Endometrial microvascular endothelial cells (primary cell): Measurements from ENCODE around the gene E2F4. TPM values are rescaled to one million over a fixed set of nuclear protein-coding genes. Genes with fewer than 3 reads are reported as not detected.

Experiments
- in situ Hi-C: cut with HindIII; loops from 2 replicates; pipeline ENCODE4 v1.10.0; 2017; ENCODE audit warnings: low sequenced_read_pairs, low pct_unique_long_range_greater_than_20kb; ENCODE audit errors: inconsistent ontology term
- total RNA-seq: library from RNA; depleted of rRNA; stranded (reverse); fragments of >200 nt; gene quantifications from one replicate; pipeline ENCODE4 v1.2.3, GENCODE V29; 2015; ENCODE audit errors: inconsistent ontology term

The E2F4 gene
- total RNA-seq, 1 donor from 2014 or later, result 163 TPM

DNA sequence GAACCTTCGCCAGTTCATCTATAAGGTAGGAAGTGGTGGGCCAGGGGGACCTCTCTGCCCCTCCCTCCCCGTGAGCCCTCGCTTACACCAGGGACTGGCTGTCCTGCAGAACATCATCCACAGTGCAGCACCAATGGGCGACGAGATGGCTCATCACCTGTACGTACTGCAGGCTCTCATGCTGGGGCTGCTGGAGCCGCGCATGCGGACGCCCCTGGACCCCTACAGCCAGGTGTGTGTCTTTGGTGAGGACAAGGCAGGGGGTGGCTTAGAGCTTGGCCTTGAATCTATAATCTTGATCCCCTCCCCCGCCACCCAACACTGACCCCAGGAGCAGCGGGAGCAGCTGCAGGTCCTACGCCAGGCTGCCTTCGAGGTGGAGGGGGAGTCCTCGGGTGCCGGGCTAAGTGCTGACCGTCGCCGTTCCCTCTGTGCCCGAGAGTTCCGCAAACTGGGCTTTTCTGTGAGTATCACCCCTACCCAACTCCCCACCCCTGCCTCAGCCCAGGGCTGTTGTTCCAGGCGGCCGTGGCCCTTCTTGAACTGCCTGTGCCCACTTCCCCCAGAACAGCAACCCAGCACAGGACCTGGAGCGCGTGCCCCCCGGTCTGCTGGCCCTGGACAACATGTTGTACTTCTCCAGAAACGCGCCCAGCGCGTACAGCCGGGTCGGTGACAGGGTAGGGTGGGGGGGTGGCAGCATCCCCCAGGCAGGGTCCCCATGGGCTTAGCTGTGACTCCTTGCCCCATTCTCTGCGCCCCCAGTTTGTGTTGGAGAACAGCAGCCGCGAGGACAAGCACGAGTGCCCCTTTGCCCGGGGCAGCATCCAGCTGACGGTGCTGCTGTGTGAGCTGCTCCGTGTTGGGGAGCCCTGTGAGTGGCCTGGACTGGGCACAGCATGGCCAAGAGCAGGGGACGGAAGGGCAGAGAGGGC lies 9.7 kb downstream of the E2F4 start:
- in situ Hi-C loops, result no loop called here

DNA sequence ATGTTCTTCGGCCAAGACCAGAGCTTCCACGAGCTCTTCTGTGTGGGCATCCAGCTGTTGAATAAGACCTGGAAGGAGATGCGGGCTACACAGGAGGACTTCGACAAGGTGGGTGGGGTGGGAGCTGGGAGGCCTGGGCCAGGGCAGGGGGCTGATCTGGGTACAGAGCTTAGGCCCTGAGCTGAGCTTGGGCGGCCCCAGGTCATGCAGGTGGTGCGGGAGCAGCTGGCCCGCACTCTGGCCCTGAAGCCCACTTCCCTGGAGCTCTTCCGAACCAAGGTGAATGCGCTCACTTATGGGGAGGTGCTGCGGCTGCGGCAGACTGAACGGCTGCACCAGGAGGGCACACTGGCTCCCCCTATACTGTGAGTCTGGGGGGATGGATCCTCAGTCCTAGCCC lies 10.5 kb downstream of the E2F4 start:
- in situ Hi-C loops, result no loop called here

DNA sequence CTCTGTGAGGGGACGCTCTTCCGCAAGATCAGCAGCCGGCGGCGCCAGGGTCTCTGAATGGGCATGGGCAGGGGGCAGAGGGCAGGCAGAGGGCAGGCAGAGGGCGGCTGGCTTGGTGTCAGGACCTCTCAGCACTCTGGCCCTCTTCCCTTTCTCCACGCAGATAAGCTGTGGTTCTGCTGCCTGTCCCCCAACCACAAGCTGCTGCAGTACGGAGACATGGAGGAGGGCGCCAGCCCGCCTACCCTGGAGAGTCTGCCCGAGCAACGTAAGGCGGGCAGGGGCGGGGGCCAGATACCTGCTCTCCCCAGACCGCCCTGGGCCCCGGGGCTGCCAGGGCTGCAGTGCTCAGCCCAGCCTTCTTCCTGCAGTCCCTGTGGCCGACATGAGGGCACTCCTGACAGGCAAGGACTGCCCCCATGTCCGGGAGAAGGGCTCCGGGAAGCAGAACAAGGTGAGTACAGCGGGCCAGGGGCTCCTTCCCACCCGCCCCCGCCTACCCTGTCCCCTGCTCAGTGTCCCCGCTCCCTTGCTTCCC lies 11.1 kb downstream of the E2F4 start:
- in situ Hi-C loops, result no loop called here

DNA sequence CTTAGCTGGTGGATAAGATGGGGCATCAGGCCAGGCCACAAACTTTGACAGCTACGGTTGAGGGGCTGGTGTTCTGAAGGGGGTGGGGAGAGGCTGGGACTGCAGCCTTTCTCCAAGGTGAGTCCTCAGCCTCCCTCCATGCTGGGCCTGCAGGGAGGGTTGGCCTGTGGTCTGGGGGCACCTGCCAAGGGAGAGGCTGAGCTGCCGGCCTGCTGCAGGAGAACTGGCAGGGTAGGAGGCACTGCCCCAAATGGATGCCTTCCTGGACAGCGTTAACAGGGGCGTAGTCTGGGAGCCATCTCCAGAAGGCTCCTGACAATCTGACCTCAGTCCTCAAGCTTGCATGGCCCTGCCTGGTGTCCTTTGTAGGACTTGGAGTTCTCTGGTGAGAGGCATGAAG lies 12.1 kb downstream of the E2F4 start:
- in situ Hi-C loops, result no loop called here

DNA sequence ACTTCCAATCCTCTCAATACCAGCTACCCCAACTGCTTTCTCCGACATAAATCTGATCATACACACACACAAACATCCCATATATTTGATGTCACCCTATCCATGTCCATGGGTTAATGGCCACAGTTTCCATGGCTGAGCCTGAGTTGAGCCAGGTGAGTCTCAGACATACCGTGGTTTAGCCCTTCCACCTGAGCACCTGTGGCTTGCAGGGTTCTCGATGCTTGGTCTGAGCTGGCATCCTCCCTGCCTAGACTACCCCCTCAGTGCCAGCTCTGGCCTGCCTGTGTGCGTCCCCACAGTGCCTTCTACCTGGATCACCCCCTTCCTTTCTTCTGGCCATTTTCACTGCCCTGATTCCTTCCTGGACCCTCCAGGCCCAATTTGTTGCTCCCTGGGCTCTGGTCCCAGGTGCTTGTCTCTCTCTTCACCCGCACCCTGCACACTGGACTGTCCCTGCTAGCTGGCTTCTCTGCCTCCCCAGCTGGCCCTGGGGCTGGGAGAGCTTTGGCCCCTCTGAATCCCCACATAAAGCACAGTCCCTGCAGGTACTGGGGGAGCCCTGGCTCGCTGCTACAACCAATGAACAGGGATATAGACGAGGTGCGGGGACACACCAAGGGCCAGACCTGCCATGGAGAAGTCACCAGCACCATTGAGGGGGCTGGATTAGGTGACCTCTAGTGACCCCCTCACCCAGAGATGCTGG lies 14.3 kb downstream of the E2F4 start:
- in situ Hi-C loops, result no loop called here

DNA sequence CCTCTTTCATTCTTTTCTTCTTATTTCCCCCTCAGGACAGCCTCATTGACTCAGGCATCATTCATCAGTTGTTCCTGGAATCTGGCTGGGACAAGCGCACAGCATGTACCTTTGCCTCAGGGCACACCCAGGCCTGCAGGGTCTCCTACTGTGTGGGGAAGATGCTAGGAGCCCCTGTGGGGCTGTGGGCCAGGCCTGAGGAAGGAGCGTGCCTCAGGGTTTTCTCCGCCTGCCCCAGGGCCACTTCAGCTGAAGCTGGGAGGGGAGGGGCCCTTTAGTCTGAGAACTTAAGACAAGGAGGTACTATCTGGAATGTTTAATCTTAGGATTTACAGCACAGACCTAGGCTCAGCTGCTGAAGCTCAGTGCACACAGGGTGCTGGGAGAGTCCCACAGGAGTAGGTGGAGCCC lies 14.9 kb downstream of the E2F4 start:
- in situ Hi-C loops, result no loop called here

DNA sequence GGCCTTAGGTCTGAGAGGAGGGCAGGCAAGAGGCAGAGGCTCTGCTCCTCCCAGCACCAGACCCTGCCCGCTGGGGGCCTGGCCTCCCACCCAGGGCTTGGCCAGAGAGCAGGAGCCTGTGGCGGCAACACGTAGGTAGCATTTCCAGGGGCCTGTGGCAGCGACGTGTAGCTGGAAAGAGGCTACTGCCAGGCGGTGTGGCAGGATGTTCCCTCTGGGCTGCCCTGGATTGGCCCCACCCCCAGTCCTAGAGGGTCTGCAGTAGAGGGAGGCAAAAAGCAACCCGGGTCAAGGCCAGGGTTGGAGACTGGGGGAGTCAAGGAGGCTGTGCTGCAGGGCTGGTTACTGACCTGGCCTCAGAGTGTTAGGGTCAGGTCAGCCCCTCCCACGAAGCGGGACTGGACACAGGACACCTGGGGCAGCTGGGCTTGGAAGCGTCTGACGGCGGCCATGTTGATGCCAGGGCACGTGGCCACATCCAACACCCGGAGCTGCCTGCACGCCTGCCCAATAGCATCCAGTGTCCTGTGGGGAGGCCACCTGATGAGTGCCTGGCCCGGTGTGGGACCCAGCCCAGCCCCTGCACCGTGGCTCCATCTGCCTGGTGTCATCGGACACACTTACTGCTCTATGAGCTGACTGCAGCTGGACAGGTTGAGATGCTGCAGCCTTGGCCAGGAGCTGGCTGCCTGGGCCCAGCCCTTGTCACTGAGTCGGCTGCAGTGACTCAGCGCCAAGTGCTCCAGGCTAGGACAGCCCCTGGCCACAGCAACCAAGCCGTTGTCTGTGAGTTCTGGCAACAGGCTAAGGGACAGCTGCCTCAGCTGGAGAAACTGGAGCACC lies 15.5 kb downstream of the E2F4 start:
- in situ Hi-C loops, result no loop called here

DNA sequence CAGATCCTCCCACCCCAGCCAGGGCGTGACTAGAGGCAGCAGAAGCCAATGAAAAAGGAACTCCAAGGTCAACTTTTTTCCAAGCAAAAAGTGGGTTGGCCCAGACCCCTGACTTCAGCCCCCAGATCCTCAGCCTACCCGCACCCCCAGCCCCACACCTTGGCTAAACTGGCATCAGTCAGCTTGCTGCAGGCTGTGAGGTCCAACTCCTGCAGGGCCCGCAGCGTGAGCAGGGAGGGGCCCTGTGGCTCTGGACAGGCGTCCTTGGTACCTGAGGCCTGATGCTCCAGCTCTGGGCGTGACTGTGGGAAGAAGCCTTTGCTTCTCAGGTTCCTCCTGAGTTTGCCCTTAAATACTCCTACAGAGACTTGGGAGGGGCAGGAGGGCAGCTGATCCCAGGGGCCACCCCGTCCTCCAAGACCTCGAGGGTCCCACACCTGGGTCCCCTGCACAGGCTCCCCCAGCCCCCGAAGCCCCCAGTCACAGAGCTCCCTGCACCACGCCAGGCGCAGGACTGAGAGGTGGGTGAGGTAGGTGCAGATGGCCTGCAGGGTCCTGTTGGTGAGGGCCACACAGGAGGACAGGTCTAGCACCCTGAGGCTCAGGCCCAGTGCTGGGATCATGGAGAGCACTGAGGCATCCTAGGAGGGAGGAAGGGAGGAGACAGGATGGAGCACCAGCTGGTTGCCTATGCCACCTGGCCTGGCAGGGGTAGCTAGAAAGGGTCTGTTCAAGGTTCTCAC lies 16.4 kb downstream of the E2F4 start:
- in situ Hi-C loops, result no loop called here

DNA sequence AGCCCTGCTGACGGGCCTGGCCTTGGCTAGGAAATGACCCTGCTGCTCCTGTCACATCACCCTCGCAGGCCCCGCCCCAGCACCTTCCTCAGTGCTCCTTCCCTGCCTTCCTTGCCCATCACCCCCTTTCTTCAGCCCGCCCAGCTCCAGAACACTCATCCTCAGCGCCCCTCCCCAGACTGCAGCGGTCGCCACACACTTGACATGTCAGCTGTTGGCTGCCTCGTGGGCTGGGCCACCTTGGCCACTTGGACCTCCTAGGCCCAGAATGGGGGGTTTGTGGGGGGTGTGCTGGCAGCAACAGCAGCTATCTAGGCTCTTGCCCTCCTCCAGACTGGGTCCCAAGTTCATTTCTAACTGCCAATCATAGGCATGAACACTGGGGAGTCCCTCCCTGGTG lies 17.6 kb downstream of the E2F4 start:
- in situ Hi-C loops, result no loop called here

DNA sequence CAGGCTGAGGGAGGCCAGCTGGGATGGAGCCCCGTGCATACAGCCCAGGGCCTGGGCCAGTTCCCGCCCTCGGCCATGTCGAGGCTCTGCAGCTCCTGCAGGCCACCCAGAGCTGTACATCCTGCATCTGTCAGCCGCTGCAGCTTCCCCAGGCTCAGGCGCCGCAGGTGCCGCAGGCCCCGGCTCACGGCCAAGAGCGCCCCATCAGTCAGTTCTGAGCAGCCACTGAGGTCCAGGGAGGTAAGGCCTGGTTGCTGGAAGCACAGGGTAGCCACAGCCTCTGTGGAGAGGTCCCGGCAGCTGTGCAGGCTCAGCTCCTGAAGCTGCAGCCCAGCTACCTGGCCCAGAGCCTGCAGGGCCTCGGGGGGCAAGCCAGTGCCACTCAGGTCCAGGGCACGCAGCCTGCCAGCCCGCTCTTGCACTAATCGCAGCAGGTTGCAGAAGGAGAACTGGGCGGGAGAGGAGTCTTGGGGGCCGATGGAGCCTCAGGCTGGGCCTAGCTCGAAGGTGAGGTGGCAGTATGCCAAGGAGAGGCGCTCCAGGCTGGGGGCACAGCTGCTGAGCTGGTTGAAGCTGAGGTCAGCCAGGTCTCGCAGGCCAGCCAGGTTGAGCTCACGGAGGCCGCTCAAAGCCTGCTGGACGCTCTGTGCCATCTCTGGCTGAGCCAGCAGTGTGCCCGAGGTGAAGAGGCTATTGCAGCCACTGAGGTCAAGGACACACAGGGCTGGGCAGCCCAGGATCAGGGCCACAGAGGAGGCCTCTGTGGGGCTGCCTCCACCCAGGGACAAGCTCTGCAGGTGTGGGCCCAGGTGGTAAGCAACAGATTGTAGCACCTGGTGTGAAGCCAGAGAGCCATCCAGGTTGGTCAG lies 18.3 kb downstream of the E2F4 start:
- in situ Hi-C loops, result no loop called here

DNA sequence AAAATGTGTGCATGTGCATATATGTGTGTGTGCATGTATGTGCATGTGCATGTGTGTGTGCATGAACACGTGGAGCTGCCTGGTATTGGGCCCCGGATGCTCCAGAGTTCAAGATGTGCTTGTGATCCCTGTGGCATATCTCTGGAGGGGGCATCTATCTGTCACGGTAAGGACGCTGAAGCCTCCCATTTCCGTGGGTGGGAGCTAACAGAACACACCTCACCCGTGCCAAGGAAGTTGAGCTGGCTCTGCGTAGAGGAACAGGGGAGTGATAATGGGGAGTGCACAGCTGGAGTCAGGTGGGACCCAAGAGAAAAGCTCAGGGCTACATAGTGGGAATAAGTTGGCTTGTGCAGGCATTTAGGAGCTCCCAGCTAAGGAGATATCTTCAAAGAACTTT lies 19.7 kb downstream of the E2F4 start:
- in situ Hi-C loops, result no loop called here

DNA sequence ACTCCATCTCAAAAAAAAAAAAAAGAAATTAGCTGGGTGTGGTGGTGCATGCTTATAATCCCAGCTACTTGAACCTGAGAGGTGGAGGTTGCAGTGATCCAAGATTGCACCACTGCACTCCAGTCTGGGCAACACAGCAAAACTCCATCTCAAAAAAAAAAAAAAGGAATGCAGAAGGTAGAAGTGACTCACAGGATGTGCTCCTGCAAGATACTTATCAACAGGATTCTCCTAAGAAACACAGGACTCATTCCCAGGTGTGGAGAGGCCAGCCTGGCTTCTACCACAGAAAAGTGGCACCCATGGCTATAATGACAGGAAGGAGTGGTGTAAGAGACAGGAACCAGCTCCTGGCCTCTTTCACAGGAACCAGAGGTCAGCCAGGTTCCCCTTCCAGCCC lies 20.8 kb downstream of the E2F4 start:
- in situ Hi-C loops, result no loop called here

DNA sequence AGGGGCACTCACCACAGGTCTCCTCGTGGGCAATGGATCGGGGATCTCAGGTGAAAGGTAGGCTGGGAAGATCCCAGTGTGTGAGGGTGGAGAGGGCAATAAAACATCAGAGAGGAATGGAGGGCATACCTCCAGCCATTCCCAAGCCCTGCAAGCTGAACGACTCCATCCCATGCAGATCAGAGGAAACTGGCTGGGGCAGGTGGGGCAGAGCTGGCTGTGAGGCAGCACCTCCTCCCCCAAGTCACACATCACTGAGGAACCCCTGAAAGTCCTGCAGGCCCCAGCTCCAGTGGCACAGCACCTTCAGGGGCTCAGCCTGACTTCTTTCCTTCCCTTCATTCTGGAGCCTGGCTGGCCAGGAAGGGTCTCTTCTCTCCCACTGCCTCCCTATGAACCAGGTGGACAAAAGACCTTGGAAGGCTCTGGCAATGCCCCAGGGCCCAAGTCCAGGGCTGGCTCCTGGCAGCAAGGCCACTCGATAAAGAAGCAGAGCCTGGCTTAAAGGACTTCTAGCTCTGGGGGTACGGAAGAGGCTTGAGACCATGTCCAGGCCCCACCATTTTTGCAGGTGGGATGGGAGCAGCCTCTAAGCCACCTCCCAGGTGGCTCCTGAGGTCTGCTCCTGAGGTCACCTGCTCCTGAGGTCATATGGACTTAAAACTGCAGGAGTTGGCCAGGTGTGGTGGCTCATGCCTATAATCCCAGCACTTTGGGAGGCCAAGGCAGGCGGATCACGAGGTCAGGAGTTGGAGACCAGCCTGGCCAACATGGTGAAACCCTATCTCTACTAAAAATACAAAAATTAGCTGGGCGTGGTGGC lies 21.5 kb downstream of the E2F4 start:
- in situ Hi-C loops, result no loop called here

DNA sequence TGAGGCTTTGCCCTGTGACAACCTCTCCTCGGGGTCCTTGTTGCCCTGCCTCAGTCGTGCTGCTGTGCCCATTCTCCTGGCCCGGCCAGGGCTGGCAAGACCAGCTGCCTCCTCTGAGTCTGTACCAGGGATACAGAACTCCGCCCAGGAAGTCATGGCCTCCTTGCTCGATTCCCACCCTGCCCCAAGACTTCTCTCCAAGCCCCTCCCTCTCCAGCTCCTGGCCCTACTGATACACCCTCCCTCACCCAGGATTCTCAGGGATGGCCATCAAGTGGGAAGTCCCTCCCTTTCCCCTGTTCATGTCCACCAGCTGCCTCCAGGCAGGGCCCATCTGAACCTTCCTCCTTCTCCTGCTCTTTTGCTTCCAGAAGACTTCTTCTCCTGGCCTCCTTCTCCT lies 23.8 kb downstream of the E2F4 start:
- in situ Hi-C loops, result no loop called here

DNA sequence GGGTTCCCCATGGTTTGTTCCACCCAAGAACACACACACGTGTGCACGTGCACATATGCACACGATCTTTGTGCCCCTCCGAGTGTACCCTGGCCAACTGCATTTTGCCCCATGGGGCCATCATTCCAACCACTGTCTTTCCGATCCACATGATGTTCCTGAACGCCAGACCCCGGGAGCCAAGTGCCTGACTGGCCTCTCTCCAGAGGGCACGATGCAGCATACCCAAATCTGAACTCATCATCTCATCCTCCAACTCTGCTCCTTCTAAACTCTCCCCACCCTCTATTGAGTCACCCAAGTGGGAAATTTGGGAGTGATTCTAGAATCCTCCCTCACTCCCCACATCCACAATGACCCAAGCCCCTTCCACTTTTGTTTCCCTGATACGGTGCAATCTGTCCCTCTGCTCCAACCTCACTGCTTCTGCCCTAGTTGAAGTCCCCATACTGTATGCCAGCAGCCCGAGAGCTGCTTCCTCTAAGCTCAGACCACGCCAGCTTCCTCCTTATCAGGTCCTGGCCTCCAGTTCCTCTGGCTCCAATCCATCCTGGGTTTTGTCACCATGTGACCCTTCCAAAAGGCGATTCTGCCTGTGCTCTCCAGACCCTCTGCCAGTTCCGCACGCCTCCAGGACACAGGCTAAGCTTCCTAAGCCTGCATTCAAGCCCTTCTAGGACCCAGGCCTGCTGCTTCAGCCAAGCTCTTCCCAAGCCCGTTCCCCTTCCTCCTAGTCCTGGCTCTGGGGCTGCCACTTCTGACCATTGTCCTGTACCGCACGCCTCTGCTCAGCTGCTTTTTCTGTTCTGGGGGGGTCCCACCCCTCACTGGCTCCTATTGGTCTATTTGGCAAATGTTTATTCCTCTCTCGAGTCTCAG lies 24.9 kb downstream of the E2F4 start:
- in situ Hi-C loops, result no loop called here

DNA sequence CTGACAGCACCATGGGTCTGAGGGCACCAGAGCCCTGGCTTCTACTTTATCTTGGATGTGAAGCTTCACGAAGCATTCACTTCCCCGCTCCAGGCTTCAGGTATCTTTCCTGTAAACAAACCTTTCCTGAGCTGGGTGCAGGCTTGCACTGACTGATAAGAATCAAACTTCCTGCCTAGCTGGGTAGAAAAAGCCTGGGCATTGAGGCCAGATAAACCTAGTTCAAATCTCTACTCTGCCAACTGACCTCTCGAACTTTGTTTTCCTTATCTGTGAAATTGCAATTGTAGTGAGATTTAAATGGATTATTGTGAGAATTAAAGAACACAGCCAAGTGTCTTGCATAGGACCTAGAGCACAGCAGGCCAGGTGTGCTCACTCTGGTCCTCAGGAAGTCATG lies 32.0 kb downstream of the E2F4 start:
- in situ Hi-C loops, result no loop called here
